Measurements from ENCODE around the gene BMP8A. TPM values are rescaled to one million over a fixed set of nuclear protein-coding genes. Genes with fewer than 3 reads are reported as not detected.
"Not testable (repeated sequence)": the region's sequence is repeated elsewhere in the genome, so short reads cannot be mapped to it uniquely, and the experiment has no call there.

BMP8A gene
- total and polyA plus RNA-seq, 2 of the 8 experiments (the other 6 are each of a cell fraction or from before 2014, with no cell fraction given): 0.38 to 0.43 TPM

DNA sequence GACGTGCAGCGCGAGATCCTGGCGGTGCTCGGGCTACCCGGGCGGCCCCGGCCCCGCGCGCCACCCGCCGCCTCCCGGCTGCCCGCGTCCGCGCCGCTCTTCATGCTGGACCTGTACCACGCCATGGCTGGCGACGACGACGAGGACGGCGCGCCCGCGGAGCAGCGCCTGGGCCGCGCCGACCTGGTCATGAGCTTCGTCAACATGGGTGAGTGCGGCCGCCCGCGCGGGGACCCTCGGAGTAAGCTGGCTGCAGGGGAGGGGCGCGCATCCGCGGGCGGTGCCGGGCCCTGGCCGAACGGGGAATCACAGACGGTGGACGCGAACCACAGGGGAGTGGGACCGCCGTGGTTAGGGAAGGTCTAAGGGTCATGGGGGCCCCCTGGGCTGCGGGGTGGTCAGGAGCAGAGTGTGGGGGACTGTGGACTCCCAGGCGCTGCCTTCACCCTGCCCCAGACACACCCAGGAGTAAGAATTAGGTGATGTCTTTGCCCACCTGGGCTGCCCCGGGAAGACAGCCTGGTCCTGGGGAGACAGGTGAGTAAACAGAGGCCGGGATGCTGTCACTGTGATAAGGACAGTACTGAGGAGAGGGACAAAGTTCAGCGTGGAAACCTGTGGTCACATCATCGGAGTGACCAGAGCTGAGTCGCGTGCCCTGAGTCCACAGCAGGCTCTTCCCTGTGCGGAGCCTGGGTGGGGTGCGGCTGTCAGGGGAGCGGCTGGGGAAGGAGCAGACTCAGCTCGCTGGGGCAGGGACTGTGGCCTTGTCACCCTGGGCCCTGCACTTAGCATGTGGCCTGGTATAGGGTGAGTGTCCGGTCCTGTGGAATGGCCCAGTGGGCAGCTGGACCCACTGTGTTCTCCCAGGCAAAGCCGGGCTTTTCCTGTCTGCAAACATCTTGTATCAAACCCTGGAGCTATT is 944 bp downstream of the BMP8A start:
- POLR2A ChIA-PET (ENCODE audit: partially characterized antibody): interaction anchor here (2.3 to 2.5 kb wide), 2 partner anchors 9 to 16 kb away, joined by 6 to 8 read pairs; no protein-coding TSS in a partner anchor
- not testable (repeated sequence) for H3K56ac ChIP-seq (replicated peaks; ENCODE audit: insufficient read length, low read depth, low read length); H2BK20ac ChIP-seq (ENCODE audit: low read length); H4K20me1 ChIP-seq (replicated peaks in 1 of 2; ENCODE audit: control insufficient read depth in 1 of 2, insufficient read depth in 2 of 2, low read length in 2 of 2); H3K23ac ChIP-seq (ENCODE audit: insufficient read length); H3K14ac ChIP-seq (ENCODE audit: insufficient read length); H3K4me1 ChIP-seq (replicated peaks in 1 of 4; ENCODE audit: control insufficient read depth in 3 of 4, insufficient read depth in 4 of 4, low read length in 3 of 4); H4K91ac ChIP-seq (replicated peaks; ENCODE audit: insufficient read length, low read length); H2BK120ac ChIP-seq (replicated peaks; ENCODE audit: low read depth, low read length); H3K9ac ChIP-seq (replicated peaks in 1 of 4; ENCODE audit: extremely low read depth in 1 of 4, low read depth in 3 of 4, low read length in 3 of 4); H4K8ac ChIP-seq (ENCODE audit: extremely low read depth, insufficient read depth, low read length); H2AK5ac ChIP-seq (ENCODE audit: low read depth, low read length); DNase-seq (ENCODE audit: low read depth in 1 of 2, low spot score in 2 of 2); H3K36me3 ChIP-seq (ENCODE audit: control insufficient read depth in 2 of 4, insufficient read depth in 4 of 4, low read length in 3 of 4); FAIRE-seq; H4K5ac ChIP-seq (ENCODE audit: insufficient read length, low read depth, low read length); H2BK15ac ChIP-seq (ENCODE audit: low read length); H3K23me2 ChIP-seq (ENCODE audit: low read depth, low read length); H2BK12ac ChIP-seq (ENCODE audit: low read depth, low read length); H3K79me1 ChIP-seq (ENCODE audit: low read depth, low read length); H2BK5ac ChIP-seq (ENCODE audit: low read depth, low read length); H3K79me2 ChIP-seq (ENCODE audit: control insufficient read depth in 1 of 2, insufficient read depth in 2 of 2, low read length in 2 of 2); H3K4ac ChIP-seq (replicated peaks; ENCODE audit: insufficient read length, low read depth, low read length); H3K18ac ChIP-seq (ENCODE audit: extremely low read depth, low read length); H3K27ac ChIP-seq (ENCODE audit: low read depth, low read length); H3K9me3 ChIP-seq (ENCODE audit: insufficient read depth in 2 of 2, low read depth in 1 of 2, low read length in 1 of 2); H2AFZ ChIP-seq (ENCODE audit: low read length)
- WGBS, 2 experiments (ENCODE audit: extremely low coverage in 1 of 2, insufficient coverage in 1 of 2, insufficient read length in 1 of 2, insufficient replicate concordance in 2 of 2, low coverage in 1 of 2, low lambda C conversion rate in 2 of 2, missing lambda C conversion rate in 1 of 2): 73% methylated on average over 21 of the region's 67 CpGs; no CpG with 5 or more reads in 1 of the 2 experiments
- TF ChIP-seq EZH2 (IDR thresholded peaks at IDR 0.05; ENCODE audit: low read depth, low read length, severe bottlenecking) (peak; percentile 64), SUZ12 (IDR thresholded peaks at IDR 0.05; ENCODE audit: low read length) (peak; percentile 46)
- Histone ChIP-seq H3K4me3 (ENCODE audit: extremely low read depth in 1 of 4, insufficient read depth in 2 of 4, low read depth in 3 of 4, low read length in 4 of 4) (peak overlapping the region in 2 of 4 experiments; percentile 43 to 61; a peak in 4 of 8 replicates), H3K27me3 (replicated peaks in 1 of 4; ENCODE audit: control insufficient read depth in 3 of 4, extremely low read depth in 1 of 4, insufficient read depth in 3 of 4, low read length in 3 of 4) (peaks cover 18 to 49% (median 43%) of the 10 kb centered on the region in 4 experiments), H3K4me2 (ENCODE audit: insufficient read depth in 1 of 2, low read depth in 2 of 2, low read length in 2 of 2) (peak overlapping the region; percentile 54 to 63; a peak in 3 of 4 replicates)
- CTCF ChIA-PET (ENCODE audit: partially characterized antibody): interaction anchor here (1.1 to 3.7 kb wide), 3 partner anchors 46 to 64 kb away, joined by 3 to 25 read pairs (median 11); no protein-coding TSS in a partner anchor

Measured in H1 (cell line).